T-helper 1 cell treated with Interleukin-12 subunit alpha and Interleukin-12 subunit beta and Interleukin-4 antibody, amounts not matched to agents 30 ng/mL and 1 ng/mL, for 36 hours (primary cell): ENCODE data around the gene CCL13. TPM values are rescaled to one million over a fixed set of nuclear protein-coding genes. Genes with fewer than 3 reads are reported as not detected.
"Not testable (repeated sequence)": the region's sequence is repeated elsewhere in the genome, so short reads cannot be mapped to it uniquely, and the experiment has no call there.

ENCODE experiments used
- intact Hi-C: fragments of 100-400 bp; cut with micrococcal nuclease; formaldehyde crosslinking; loops from one replicate; pipeline ENCODE4 v1.15.1; 2024
- total RNA-seq: library from RNA; stranded (reverse); gene quantifications from 2 replicates; pipeline ENCODE4 v1.2.3, GENCODE V29; 2022

CCL13 gene
- total RNA-seq: not detected in 2 replicates

DNA sequence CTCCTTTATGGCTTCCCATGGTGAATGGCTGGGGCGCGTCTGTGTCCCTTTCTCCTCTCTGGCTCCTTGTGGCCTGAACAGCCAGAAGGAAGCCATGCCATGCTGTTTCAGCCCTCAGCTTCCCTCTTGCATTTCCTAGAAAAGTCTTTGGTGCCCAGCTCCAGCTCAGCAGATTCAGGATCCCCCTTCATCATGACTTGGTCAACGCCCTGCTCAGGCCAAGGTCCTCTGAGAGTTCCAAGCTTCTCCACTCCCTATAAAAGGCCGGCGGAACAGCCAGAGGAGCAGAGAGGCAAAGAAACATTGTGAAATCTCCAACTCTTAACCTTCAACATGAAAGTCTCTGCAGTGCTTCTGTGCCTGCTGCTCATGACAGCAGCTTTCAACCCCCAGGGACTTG, at the start of gene CCL13:
Gene CCL13, plus strand, starts transcription at position 287 of the 400 bp plus-strand sequence. Its CDS starts 47 bp downstream, at position 334.
- intact Hi-C loops: no loop called here

DNA sequence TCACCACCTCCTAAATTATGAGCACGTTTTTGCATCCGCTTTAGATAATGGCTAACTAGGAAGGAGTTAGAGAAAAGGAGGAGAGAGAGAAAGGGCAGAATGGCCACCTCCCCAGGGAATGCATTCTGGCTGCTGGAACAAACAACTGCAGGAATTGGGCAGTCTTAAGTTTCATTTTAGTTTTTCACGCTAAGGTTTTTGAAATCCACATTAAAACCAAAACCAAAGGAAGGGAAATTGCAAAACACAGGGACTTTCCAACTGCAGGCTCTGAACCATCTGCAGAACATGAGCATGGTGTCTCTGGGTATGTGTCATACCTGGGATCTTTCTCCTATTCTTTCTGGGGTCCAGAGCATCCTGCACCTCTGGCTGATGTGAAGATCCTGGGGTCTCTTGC, 49.2 kb upstream of the CCL13 start:
- intact Hi-C loops: loop anchor here (5.0 kb wide), 2 partner anchors 45 to 55 kb away; partner anchors contain the start of gene CCL1

- intact Hi-C loops: loop anchor here (5.0 kb wide), 2 partner anchors 46 to 54 kb away; partner anchors contain the start of gene CCL1
Observed at GRCh38 chr17:34308371-34308770, 47.9 kb upstream of the CCL13 start.

GRCh38 chr17:34311291-34311690, 45.0 kb upstream of the CCL13 start:
- intact Hi-C loops: no loop called here

DNA sequence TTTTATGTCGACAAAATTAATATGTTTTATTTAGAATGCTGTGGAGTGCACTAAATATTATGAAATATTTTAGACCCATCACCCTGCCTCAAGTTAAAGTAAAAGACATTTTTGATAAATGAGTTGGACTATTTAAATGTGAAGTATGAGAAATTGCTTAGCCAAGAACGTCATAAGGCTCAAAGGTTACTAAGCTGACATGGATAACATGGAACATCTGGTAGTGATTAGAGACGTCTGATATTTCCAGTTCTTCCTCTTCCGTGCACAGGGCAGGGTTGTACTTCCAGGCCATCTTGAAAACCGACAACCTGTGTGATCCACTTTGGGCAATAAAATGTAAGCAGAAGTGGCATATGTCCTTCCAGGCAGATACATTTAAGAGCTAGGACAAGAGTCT, 44.2 kb upstream of the CCL13 start:
- intact Hi-C loops: no loop called here

DNA sequence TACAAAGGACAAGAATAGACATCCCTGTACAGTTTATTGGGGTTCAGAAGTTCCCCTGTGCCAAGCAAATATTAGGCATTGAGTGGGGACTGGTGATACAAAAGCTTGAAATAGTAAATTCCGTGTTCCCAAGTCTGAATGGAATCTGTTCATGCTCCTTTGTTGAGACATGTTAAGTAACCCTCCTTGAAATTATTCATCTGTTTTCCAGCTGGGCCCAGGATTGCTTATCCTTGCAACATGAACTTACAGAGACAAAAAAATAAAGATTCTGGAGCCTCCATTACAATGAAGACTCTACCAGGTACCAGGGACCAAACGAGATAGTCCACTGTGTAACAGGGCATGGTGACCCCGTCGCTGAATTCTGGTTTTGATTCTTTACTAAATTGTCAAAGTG, 43.1 kb upstream of the CCL13 start:
- intact Hi-C loops: no loop called here

GRCh38 chr17:34314279-34314678, 42.0 kb upstream of the CCL13 start:
- intact Hi-C loops: no loop called here

GRCh38 chr17:34318474-34318873, 37.8 kb upstream of the CCL13 start:
- intact Hi-C loops: no loop called here

- intact Hi-C loops: no loop called here
Observed at GRCh38 chr17:34319039-34319483, 37.2 kb upstream of the CCL13 start, which contains the start of gene CCL8. CCL8 (plus strand) TSS chr17:34319435; CDS start chr17:34319502, 67 bp downstream.

DNA sequence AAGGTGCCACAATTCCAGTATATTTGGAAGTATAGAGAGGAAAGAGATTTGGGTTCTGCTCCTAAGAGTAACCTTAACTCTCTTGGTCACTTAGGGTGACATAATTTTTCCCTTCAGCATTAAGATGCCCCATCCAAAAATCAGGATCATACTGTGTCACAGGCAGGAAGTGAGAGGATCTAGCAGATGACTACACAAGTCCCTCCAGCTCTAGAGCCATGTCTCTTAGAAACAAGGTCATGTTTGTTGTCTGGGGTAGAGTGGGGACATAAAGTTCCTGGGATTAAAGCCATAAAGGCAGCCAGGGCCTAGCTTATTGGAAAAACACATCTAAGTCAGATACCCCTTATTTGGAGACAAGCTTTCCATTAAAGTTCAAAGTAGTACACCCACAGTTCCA, 34.3 kb upstream of the CCL13 start:
- intact Hi-C loops: no loop called here

DNA sequence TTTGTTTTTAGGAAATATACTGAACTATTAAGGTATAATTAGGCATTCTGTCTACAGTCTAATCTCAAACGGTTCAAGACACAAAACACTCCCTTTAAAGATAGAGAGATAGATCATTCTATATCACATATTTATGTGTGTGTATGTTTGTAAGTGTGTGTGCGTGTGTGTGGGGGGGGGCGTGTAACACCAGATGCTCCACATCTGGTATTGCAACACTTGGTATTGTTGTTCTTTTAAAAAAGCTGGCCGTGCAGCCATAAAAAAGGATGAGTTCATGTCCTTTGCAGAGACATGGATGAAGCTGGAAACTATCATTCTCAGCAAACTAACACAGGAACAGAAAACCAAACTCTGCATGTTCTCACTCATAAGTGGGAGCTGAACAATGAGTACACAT, 28.7 kb upstream of the CCL13 start:
- intact Hi-C loops: not testable (repeated sequence)

DNA sequence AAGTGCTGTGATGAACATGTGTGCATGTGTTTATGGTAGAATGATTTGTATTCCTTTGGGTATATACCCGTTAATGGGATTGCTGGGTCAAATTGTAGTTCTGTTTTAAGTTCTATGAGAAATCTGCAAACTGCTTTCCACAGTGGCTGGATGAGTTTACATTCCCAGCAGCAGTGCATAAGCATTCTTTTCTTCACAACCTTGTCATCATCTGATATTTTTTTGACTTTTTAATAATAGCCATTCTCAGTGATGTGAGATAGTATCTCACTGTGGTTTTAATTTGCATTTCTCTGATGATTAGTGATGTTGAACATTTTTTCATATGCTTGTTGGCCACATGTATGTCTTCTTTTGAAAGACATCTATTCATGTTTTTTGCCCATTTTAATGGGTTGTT, 18.6 kb upstream of the CCL13 start:
- intact Hi-C loops: no loop called here

- intact Hi-C loops: no loop called here
Observed at GRCh38 chr17:34339138-34339770, 17.0 kb upstream of the CCL13 start.

DNA sequence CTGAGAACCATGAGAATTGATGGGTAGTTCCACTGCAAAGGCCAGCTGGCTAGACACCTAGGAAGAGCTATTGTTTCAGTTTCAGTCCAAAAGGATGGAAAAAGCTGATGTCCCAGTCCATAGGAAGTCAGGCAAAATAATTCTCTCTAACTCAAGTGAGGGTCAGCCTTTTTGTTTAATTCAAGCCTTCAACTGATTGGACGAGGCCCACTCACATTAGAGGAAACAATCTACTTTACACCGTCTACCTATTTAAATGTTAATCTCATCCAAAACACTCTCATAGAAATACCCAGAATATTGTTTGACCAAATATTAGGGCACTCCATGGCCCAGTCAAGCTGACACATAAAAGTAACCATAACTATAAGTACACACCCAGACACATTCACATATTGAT, 14.4 kb upstream of the CCL13 start:
- intact Hi-C loops: no loop called here

- intact Hi-C loops: no loop called here
Observed at GRCh38 chr17:34347063-34347462, 9.2 kb upstream of the CCL13 start.

DNA sequence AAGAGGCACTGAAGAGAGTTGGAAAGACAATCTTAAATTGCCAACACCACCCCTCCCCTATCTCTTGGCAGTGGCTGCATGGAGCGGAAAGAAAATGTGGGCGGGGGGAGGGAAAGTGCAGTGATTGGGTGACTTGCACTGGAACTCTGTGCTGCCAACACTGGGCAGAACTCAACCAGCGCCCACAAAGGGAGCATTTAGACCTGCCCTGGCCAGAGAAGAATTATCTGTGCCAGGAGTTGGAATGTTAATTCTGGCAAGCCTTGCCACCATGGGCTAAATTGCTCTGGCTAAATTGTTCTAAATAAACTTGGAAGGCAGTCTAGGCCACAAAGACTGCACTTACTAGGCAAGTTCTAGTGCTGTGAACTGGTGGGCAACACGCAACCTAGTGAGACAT, 6.5 kb upstream of the CCL13 start:
- intact Hi-C loops: no loop called here

DNA sequence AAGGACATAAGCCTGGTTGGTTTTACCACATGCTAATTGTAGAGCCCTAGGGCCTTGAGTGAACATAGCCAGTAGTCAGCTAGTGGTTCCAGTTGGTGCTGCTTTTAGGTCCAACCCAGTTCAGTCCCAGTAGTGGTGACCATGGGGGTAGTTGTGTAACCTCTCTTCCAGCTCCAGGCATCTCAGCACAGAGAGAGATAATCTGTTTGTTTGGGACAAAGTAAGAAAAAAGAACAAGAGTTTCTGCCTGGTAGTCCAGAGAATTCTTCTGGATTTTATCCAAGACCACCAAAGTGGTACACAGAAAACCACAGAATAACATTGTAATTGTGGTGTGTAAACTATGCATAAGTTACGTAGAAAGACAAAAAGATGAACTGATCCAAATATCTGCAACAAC, 5.2 kb upstream of the CCL13 start:
- intact Hi-C loops: no loop called here

GRCh38 chr17:34352191-34352590, 4.1 kb upstream of the CCL13 start:
- intact Hi-C loops: no loop called here

DNA sequence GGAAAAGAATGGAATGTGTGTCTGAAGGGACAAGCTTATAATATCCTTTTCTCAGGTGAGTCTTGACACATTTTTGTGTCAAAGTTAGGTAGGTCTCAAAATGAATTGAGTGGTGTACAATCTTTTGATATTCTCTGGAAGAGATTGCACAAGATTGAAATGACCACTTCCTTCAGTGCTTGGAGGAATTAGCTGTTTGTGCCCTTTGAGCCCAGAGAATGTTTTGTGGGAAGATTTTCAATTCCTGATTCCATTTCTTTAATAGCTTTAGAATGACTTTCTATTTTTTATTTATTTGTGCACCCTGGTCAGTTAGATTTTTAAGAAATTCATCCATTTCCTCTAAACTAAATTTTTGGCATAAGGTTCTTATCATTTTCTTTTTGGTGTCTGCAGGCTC, 1.6 kb upstream of the CCL13 start:
- intact Hi-C loops: no loop called here

DNA sequence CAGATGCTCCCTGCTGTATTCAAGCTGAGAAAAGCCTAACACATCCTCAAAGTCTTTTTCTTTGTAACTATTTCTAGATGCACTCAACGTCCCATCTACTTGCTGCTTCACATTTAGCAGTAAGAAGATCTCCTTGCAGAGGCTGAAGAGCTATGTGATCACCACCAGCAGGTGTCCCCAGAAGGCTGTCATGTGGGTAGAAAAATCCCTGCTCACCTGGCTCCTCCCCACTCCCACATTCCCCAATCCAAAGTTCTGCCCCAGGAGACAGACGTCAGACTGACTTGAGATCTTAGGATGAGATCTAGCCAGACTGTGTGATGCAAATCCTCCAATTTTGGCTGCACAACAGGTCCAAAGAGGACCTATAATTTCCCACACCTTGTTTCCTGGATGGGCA, 1.1 kb downstream of the CCL13 start:
- intact Hi-C loops: no loop called here

- intact Hi-C loops: no loop called here
Observed at GRCh38 chr17:34358631-34359030, 2.4 kb downstream of the CCL13 start.

GRCh38 chr17:34360601-34361270, 4.5 kb downstream of the CCL13 start:
- intact Hi-C loops: loop anchor here (1.0 to 10.0 kb wide), 5 partner anchors 53 to 583 kb away; no protein-coding TSS in a partner anchor
